Liver (tissue), 9 donors: ENCODE data around the gene DCLK3. TPM values are rescaled to one million over a fixed set of nuclear protein-coding genes. Genes with fewer than 3 reads are reported as not detected.

Experiments used
- DNase-seq: peaks from one replicate; pipeline ENCODE4 v3.0.0-alpha.2; 2017; ENCODE audit warnings: low spot score
- H3K27ac ChIP-seq, 2 donors: one replicate each; pipeline ENCODE4 v1.7.0; 2013; ENCODE audit warnings: inconsistent platforms in 2 of 2, low read length in 2 of 2, control low read depth in 1 of 2, low read depth in 1 of 2, mild to moderate bottlenecking in 1 of 2
- H3K27me3 ChIP-seq, 4 donors: one replicate each; pipeline versions ENCODE4 v1.6.1 to v1.7.0; 2013; ENCODE audit warnings: low read length in 3 of 4, inconsistent platforms in 1 of 4, mild to moderate bottlenecking in 1 of 4, moderate library complexity in 1 of 4; ENCODE audit not compliant: control insufficient read depth in 4 of 4, insufficient read depth in 4 of 4
- H3K36me3 ChIP-seq, 4 donors: one replicate each; pipeline versions ENCODE4 v1.6.1 to v1.7.0; 2013; ENCODE audit warnings: low read length in 3 of 4, mild to moderate bottlenecking in 3 of 4, low read depth in 1 of 4, moderate library complexity in 1 of 4; ENCODE audit not compliant: control insufficient read depth in 4 of 4, insufficient read depth in 3 of 4
- H3K4me1 ChIP-seq, 4 donors: one replicate each; pipeline versions ENCODE4 v1.6.1 to v1.7.0; 2013; ENCODE audit warnings: low read length in 3 of 4, mild to moderate bottlenecking in 3 of 4, moderate library complexity in 1 of 4; ENCODE audit not compliant: control insufficient read depth in 4 of 4, insufficient read depth in 4 of 4
- H3K4me3 ChIP-seq, 3 donors: one replicate each; pipeline versions ENCODE4 v1.6.1 to v1.7.0; 2013; ENCODE audit warnings: low read length in 3 of 3, control low read depth in 1 of 3, low read depth in 1 of 3, mild to moderate bottlenecking in 1 of 3
- H3K9ac ChIP-seq, 2 donors: one replicate each; pipeline ENCODE4 v1.7.0; 2013; ENCODE audit warnings: low read length in 2 of 2, mild to moderate bottlenecking in 2 of 2, moderate library complexity in 2 of 2, control low read depth in 1 of 2, low read depth in 1 of 2
- H3K9me3 ChIP-seq, 4 donors: one replicate each; pipeline versions ENCODE4 v1.6.1 to v1.7.0; 2013; ENCODE audit warnings: low read length in 3 of 4; ENCODE audit not compliant: control insufficient read depth in 4 of 4
- EGR1 ChIP-seq, 2 donors: IDR thresholded peaks; 2 replicates each; pipeline ENCODE4 v1.6.1; 2016 to 2018; ENCODE audit warnings: antibody characterized with exemption in 2 of 2, low read depth in 2 of 2
- GABPA ChIP-seq, 2 donors: IDR thresholded peaks in 1 of 2; conservative IDR thresholded peaks in 1 of 2; 2 replicates each; pipeline ENCODE4 v1.6.1; 2016; ENCODE audit warnings: antibody characterized with exemption in 2 of 2, mild to moderate bottlenecking in 1 of 2, moderate library complexity in 1 of 2
- HNF4A ChIP-seq, 2 donors: conservative IDR thresholded peaks; 2 replicates each; pipeline ENCODE4 v1.6.1; 2016; ENCODE audit warnings: antibody characterized with exemption in 2 of 2, mild to moderate bottlenecking in 2 of 2
- HNF4G ChIP-seq: IDR thresholded peaks from 2 replicates; pipeline ENCODE4 v1.6.1; 2016; ENCODE audit warnings: antibody characterized with exemption
- JUND ChIP-seq, 2 donors: IDR thresholded peaks; 2 replicates each; pipeline ENCODE4 v1.6.1; 2016; ENCODE audit warnings: antibody characterized with exemption in 2 of 2
- NR2F2 ChIP-seq: IDR thresholded peaks from 2 replicates; pipeline ENCODE4 v1.6.1; 2016; ENCODE audit warnings: antibody characterized with exemption
- RAD21 ChIP-seq, 2 donors: IDR thresholded peaks; 2 replicates each; pipeline ENCODE4 v1.6.1; 2016; ENCODE audit warnings: antibody characterized with exemption in 2 of 2, mild to moderate bottlenecking in 2 of 2
- RXRA ChIP-seq, 2 donors: IDR thresholded peaks; 2 replicates each; pipeline ENCODE4 v1.6.1; 2017 to 2018; ENCODE audit warnings: antibody characterized with exemption in 2 of 2, mild to moderate bottlenecking in 1 of 2
- SP1 ChIP-seq: IDR thresholded peaks from 2 replicates; pipeline ENCODE4 v1.6.1; 2018; ENCODE audit warnings: antibody characterized with exemption, mild to moderate bottlenecking
- TAF1 ChIP-seq: conservative IDR thresholded peaks from 2 replicates; pipeline ENCODE4 v1.6.1; 2016; ENCODE audit warnings: antibody characterized with exemption, mild to moderate bottlenecking
- WGBS: extraction: QIAGEN DNeasy Blood & Tissue Kit; methylation state at CpG from one replicate; pipeline ENCODE4 v1.1.7; 2013; 5-methylcytosine and 5-hydroxymethylcytosine counted together
- polyA plus RNA-seq, 2 donors: library from polyadenylated mRNA; stranded (reverse) in 1 of 2; unstranded in 1 of 2; fragments of 200-250 nt in 1 of 2; fragments of >200 nt in 1 of 2; fragmentation: Nextera tagmentation in 1 of 2; extraction: Ambion mirVana in 1 of 2; gene quantifications; one replicate each; pipeline versions ENCODE4 v1.2.1 to v1.2.3, GENCODE V29; 2013 to 2015
- total RNA-seq, 2 donors: library from RNA; depleted of rRNA; stranded (reverse); fragments of >200 nt; gene quantifications; one replicate each; pipeline ENCODE4 v1.2.3, GENCODE V29; 2014
- TF ChIP-seq, protein P1 (sequence below): IDR thresholded peaks from 2 replicates; pipeline ENCODE4 v1.6.1; 2016; ENCODE audit warnings: antibody characterized with exemption
- TF ChIP-seq, protein P2 (sequence below): IDR thresholded peaks from 2 replicates; pipeline ENCODE4 v1.6.1; 2016; ENCODE audit warnings: antibody characterized with exemption
- TF ChIP-seq, protein P3 (sequence below): IDR thresholded peaks from 2 replicates; pipeline ENCODE4 v1.6.1; 2016; ENCODE audit warnings: antibody characterized with exemption
- TF ChIP-seq, protein P4 (sequence below): IDR thresholded peaks from 2 replicates; pipeline ENCODE4 v1.6.1; 2016; ENCODE audit warnings: antibody characterized with exemption, mild to moderate bottlenecking
- TF ChIP-seq, protein P5 (sequence below): fragments of 150-350 bp; IDR thresholded peaks from 2 replicates; pipeline ENCODE4 v1.5.1; 2017; ENCODE audit warnings: improper control_type of control experiment, low read depth, low read length; ENCODE audit not compliant: missing input control
- donor health status: healthy.
- donor health status: healthy.
- donor health status: healthy.
- donor health status: healthy.
- donor health status: healthy.

The DCLK3 gene
- total and polyA plus RNA-seq, 4 donors = 0.01 to 0.14 (median 0.07) TPM

DNA sequence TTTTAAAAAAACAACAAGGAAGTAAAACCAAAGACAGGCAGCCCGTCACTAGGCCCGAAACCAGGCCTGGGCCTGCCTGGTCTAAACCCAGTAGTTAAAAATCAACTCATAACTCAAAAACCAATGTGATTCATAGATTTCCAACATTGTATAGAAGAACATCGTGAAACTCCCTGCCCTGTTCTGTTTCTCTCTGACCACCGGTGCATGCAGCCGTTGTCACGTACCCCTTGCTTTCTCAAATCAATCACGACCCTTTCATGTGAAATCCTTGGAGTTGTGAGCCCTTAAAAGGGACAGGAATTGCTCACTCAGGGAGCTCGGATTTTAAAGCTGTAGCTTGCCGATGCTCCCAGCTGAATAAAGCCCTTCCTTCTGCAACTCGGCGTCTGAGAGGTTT lies 89.5 kb downstream of the DCLK3 start:
- TF ChIP-seq, protein P1, sequence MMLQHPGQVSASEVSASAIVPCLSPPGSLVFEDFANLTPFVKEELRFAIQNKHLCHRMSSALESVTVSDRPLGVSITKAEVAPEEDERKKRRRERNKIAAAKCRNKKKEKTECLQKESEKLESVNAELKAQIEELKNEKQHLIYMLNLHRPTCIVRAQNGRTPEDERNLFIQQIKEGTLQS = no peak
- TF ChIP-seq GABPA (IDR thresholded peaks at IDR 0.05 in 1 of 2, conservative IDR thresholded peaks at IDR 0.05 in 1 of 2) (no peak), RXRA (IDR thresholded peaks at IDR 0.05) (no peak), HNF4A (conservative IDR thresholded peaks at IDR 0.05) (no peak), SP1 (no peak), EGR1 (IDR thresholded peaks at IDR 0.05; ENCODE audit: low read depth in 2 of 2) (no peak), JUND (IDR thresholded peaks at IDR 0.05) (no peak), NR2F2 (no peak)
- TF ChIP-seq, protein P2, sequence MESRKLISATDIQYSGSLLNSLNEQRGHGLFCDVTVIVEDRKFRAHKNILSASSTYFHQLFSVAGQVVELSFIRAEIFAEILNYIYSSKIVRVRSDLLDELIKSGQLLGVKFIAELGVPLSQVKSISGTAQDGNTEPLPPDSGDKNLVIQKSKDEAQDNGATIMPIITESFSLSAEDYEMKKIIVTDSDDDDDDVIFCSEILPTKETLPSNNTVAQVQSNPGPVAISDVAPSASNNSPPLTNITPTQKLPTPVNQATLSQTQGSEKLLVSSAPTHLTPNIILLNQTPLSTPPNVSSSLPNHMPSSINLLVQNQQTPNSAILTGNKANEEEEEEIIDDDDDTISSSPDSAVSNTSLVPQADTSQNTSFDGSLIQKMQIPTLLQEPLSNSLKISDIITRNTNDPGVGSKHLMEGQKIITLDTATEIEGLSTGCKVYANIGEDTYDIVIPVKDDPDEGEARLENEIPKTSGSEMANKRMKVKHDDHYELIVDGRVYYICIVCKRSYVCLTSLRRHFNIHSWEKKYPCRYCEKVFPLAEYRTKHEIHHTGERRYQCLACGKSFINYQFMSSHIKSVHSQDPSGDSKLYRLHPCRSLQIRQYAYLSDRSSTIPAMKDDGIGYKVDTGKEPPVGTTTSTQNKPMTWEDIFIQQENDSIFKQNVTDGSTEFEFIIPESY = no peak
- TF ChIP-seq, protein P3, sequence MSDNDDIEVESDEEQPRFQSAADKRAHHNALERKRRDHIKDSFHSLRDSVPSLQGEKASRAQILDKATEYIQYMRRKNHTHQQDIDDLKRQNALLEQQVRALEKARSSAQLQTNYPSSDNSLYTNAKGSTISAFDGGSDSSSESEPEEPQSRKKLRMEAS = no peak
- TF ChIP-seq, protein P4, sequence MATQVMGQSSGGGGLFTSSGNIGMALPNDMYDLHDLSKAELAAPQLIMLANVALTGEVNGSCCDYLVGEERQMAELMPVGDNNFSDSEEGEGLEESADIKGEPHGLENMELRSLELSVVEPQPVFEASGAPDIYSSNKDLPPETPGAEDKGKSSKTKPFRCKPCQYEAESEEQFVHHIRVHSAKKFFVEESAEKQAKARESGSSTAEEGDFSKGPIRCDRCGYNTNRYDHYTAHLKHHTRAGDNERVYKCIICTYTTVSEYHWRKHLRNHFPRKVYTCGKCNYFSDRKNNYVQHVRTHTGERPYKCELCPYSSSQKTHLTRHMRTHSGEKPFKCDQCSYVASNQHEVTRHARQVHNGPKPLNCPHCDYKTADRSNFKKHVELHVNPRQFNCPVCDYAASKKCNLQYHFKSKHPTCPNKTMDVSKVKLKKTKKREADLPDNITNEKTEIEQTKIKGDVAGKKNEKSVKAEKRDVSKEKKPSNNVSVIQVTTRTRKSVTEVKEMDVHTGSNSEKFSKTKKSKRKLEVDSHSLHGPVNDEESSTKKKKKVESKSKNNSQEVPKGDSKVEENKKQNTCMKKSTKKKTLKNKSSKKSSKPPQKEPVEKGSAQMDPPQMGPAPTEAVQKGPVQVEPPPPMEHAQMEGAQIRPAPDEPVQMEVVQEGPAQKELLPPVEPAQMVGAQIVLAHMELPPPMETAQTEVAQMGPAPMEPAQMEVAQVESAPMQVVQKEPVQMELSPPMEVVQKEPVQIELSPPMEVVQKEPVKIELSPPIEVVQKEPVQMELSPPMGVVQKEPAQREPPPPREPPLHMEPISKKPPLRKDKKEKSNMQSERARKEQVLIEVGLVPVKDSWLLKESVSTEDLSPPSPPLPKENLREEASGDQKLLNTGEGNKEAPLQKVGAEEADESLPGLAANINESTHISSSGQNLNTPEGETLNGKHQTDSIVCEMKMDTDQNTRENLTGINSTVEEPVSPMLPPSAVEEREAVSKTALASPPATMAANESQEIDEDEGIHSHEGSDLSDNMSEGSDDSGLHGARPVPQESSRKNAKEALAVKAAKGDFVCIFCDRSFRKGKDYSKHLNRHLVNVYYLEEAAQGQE = no peak
- Histone ChIP-seq H3K36me3 (no peaks in the 10 kb centered on the region), H3K27me3 (no peaks in the 10 kb centered on the region), H3K4me3 (no peak overlapping the region), H3K9ac (no peak overlapping the region), H3K9me3 (no peaks in the 10 kb centered on the region), H3K27ac (no peak overlapping the region), H3K4me1 (no peaks in the 10 kb centered on the region)
- DNase-seq = no peak
- WGBS = 77% methylated on average over 11 of the region's 11 CpGs

DNA sequence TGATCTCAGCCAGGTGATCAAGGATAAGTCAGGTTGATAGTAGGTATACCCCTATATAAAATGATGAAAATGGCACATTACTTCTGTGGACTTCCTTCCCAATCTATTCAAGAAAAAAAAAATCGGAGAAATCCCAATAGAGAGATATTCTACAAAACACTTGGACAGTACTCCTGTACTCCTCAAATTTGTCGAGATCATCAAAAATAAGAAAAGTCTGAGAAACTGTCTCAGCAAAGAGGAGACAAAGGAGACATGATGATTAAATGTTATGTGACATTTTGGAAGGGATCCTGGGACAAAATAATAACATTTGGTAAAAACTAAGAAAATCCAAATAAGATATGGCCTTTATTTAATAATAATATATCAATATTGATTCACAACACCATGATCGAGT lies 94.6 kb downstream of the DCLK3 start:
- no peaks in the 10 kb centered on the region for H3K36me3 ChIP-seq
- no peak overlapping the region for H3K4me3 ChIP-seq
- H3K4me1 ChIP-seq = no peaks in the 10 kb centered on the region
- no peak for TF ChIP-seq EGR1 (IDR thresholded peaks at IDR 0.05; ENCODE audit: low read depth in 2 of 2)
- no peak for TF ChIP-seq HNF4G
- TF ChIP-seq, protein P3 = no peak
- TF ChIP-seq JUND (IDR thresholded peaks at IDR 0.05) = no peak
- no peak for TF ChIP-seq RXRA (IDR thresholded peaks at IDR 0.05)
- TF ChIP-seq, protein P5, sequence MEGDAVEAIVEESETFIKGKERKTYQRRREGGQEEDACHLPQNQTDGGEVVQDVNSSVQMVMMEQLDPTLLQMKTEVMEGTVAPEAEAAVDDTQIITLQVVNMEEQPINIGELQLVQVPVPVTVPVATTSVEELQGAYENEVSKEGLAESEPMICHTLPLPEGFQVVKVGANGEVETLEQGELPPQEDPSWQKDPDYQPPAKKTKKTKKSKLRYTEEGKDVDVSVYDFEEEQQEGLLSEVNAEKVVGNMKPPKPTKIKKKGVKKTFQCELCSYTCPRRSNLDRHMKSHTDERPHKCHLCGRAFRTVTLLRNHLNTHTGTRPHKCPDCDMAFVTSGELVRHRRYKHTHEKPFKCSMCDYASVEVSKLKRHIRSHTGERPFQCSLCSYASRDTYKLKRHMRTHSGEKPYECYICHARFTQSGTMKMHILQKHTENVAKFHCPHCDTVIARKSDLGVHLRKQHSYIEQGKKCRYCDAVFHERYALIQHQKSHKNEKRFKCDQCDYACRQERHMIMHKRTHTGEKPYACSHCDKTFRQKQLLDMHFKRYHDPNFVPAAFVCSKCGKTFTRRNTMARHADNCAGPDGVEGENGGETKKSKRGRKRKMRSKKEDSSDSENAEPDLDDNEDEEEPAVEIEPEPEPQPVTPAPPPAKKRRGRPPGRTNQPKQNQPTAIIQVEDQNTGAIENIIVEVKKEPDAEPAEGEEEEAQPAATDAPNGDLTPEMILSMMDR = no peak
- no peak for TF ChIP-seq RAD21 (IDR thresholded peaks at IDR 0.05)
- TF ChIP-seq NR2F2 = no peak
- TF ChIP-seq GABPA (IDR thresholded peaks at IDR 0.05 in 1 of 2, conservative IDR thresholded peaks at IDR 0.05 in 1 of 2) = no peak
- TF ChIP-seq, protein P4 = no peak
- TF ChIP-seq, protein P2 = no peak
- TF ChIP-seq TAF1 = no peak
- no peak for TF ChIP-seq HNF4A (conservative IDR thresholded peaks at IDR 0.05)
- no peak for TF ChIP-seq SP1
- 78% methylated on average over 3 of the region's 3 CpGs for WGBS
- no peak overlapping the region for H3K9ac ChIP-seq
- H3K27me3 ChIP-seq = no peaks in the 10 kb centered on the region
- H3K27ac ChIP-seq = no peak overlapping the region
- no peaks in the 10 kb centered on the region for H3K9me3 ChIP-seq
- no peak for DNase-seq
